ENCODE data around the gene RCAN3. TPM values are rescaled to one million over a fixed set of nuclear protein-coding genes. Genes with fewer than 3 reads are reported as not detected.
A peak's percentile ranks its signal among the peaks of the same experiment; 100 is the strongest.

RCAN3 gene
- total and polyA plus RNA-seq, 4 experiments from 2014 or later: 112 to 178 (median 147) TPM

DNA sequence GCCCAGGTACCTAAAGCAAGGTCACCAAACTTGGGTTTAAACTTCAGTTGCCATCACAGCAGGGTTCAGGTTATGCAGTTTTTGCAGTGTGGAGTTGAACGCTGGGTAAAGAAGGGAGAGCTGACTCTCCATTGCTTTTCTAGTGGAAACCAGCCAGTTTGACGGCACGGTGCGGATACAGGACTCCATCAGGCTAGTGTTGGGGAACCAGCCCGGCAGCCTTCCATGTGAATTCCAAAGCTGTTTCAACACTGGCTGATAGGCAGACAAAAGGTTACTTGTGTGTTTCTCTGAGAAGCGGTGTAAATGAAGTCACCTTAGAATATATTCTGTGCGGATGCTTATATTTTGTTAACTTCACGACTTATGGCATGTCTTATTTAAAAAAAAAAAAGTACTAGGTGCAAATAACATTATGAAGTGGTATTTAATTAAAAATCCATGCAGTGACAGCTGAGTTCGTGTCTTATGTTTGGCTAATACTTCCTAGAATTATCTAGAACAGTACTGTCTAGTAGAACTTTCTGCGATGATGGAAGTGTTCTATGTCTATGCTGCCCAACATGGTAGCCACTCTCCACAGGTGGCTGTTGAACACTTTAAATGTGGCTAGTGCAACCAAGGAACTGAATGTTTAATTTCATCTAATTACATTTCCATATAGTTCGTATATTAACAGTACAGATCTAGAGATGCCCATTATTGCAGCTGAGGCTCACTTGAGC is 29.9 kb upstream of the RCAN3 start:
- H3K36me3 Mint-ChIP-seq: peaks cover 16 to 31% of the 10 kb centered on the region in 2 donors
- no peak overlapping the region for H3K4me3 Mint-ChIP-seq
- Histone ChIP-seq H3K4me3 (ENCODE audit: low read length in 2 of 2) (no peak overlapping the region), H3K27me3 (ENCODE audit: insufficient read depth, low read length) (no peaks in the 10 kb centered on the region), H3K36me3 (ENCODE audit: insufficient read depth, low read length) (no peaks in the 10 kb centered on the region), H3K9me3 (ENCODE audit: control insufficient read depth in 1 of 2, low read length in 2 of 2) (no peaks in the 10 kb centered on the region), H3K27ac (ENCODE audit: low read depth, low read length) (no peak overlapping the region), H3K4me1 (ENCODE audit: insufficient read depth, low read length) (peaks cover 9% of the 10 kb centered on the region)
- ChIA-PET CTCF (ENCODE audit: partially characterized antibody) (interaction anchor here (1.2 to 2.1 kb wide), 3 partner anchors 12 to 114 kb away, joined by 3 to 8 read pairs (median 7); no protein-coding TSS in a partner anchor), POLR2A (ENCODE audit: partially characterized antibody) (interaction anchor here (2.9 to 14.3 kb wide), 2 partner anchors 11 to 33 kb away, joined by 9 to 459 read pairs; partner anchors contain the start of gene RCAN3)
- H3K4me1 Mint-ChIP-seq: peaks cover 6 to 20% (median 13%) of the 10 kb centered on the region in 4 donors
- no peaks in the 10 kb centered on the region for H3K27me3 Mint-ChIP-seq
- H3K9me3 Mint-ChIP-seq: no peaks in the 10 kb centered on the region
- peak overlapping the region in 3 of 7 donors; percentile 41 to 66 (median 65) for H3K27ac Mint-ChIP-seq
- intact Hi-C loops (cut with micrococcal nuclease): no loop called here
- DNase-seq: no peak

DNA sequence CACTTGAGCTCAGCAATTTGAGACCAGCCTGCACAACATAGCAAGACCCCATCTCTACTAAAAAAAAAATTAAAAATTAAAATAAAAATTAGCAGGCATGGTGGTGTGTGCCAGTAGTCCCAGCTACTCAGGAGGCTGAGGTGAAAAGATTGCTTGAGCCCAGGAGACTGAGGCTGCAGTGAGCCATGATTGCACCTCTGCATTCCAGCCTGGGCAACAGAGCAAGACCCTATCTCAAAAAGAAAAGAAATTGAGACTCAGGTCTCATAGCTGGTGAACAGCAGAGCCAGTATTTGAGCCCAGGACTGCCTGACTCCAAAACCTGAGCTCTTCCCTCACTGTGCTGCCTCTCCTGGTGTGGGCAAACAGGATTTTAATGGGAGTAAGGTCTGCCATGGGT is 28.4 kb upstream of the RCAN3 start:
- no peaks in the 10 kb centered on the region for H3K9me3 Mint-ChIP-seq
- Histone ChIP-seq H3K9me3 (ENCODE audit: control insufficient read depth in 1 of 2, low read length in 2 of 2) (no peaks in the 10 kb centered on the region), H3K4me1 (ENCODE audit: insufficient read depth, low read length) (peaks cover 9% of the 10 kb centered on the region), H3K36me3 (ENCODE audit: insufficient read depth, low read length) (no peaks in the 10 kb centered on the region), H3K27ac (ENCODE audit: low read depth, low read length) (no peak overlapping the region), H3K4me3 (ENCODE audit: low read length in 2 of 2) (no peak overlapping the region), H3K27me3 (ENCODE audit: insufficient read depth, low read length) (no peaks in the 10 kb centered on the region)
- H3K4me1 Mint-ChIP-seq: peaks cover 6 to 26% (median 13%) of the 10 kb centered on the region in 4 donors
- DNase-seq: no peak
- ChIA-PET CTCF (ENCODE audit: partially characterized antibody) (interaction anchor here (0.7 to 1.2 kb wide), 3 partner anchors 10 to 59 kb away, joined by 3 to 5 read pairs (median 3); partner anchors contain the start of gene NIPAL3), POLR2A (ENCODE audit: partially characterized antibody) (interaction anchor here (1.2 to 14.3 kb wide), 4 partner anchors 10 to 49 kb away, joined by 5 to 459 read pairs (median 11); partner anchors contain the start of gene RCAN3)
- H3K36me3 Mint-ChIP-seq: peaks cover 8 to 18% of the 10 kb centered on the region in 2 donors
- H3K27ac Mint-ChIP-seq: peak overlapping the region in 4 of 7 donors; percentile 37 to 67 (median 48)
- H3K27me3 Mint-ChIP-seq: no peaks in the 10 kb centered on the region
- intact Hi-C loops (cut with micrococcal nuclease): no loop called here
- no peak overlapping the region for H3K4me3 Mint-ChIP-seq

DNA sequence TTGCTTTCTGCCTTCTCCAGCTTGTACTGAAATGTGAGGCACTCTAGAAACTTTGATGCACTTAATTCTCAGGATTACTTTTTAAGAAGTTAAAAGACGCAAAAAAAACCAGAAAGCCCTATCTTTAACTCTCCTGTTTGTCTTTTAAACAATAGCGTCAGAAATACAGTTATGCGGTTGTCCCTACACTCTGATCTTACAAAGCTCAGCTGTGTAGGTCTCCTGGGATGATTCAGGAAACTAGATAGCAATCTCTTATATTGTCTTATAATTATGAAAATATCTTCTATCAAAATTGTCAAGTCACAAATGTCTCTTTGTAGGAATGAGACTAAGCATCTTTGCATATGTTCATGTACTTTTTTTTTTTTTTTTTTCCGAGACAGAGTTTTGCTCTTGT is 26.9 kb upstream of the RCAN3 start:
- intact Hi-C loops (cut with micrococcal nuclease): no loop called here

DNA sequence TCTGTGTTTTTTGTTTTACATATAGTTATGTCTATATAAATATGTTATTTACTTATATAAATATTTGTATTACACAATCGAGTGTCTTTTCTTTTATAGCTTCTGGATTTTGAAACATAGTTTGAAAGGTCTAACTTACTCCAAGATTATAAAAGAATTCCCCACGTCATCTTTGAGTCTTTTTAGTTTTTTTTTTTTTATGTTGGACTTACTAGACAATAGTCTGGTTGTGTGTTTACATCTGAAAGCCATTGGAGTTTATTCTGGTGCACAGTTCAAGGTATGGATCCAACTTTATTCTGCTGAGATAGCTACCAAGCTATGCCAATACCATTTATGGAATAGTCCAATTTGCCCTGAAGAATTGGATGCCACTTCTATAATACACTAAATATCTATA is 26.1 kb upstream of the RCAN3 start:
- H3K9me3 ChIP-seq (ENCODE audit: control insufficient read depth in 1 of 2, low read length in 2 of 2): no peaks in the 10 kb centered on the region
- peaks cover 0 to 6% of the 10 kb centered on the region in 2 donors for H3K36me3 Mint-ChIP-seq
- no peaks in the 10 kb centered on the region for H3K27me3 Mint-ChIP-seq
- no peak for DNase-seq
- H3K4me1 Mint-ChIP-seq: peaks cover 15 to 37% (median 23%) of the 10 kb centered on the region in 4 donors
- ChIA-PET POLR2A (ENCODE audit: partially characterized antibody) (interaction anchor here (2.1 to 14.3 kb wide), 2 partner anchors 10 to 29 kb away, joined by 17 to 459 read pairs; partner anchors contain the start of gene RCAN3), CTCF (ENCODE audit: partially characterized antibody) (interaction anchor here (1.2 to 9.6 kb wide), 5 partner anchors 8 to 85 kb away, joined by 3 to 59 read pairs (median 6); partner anchors contain the start of gene NIPAL3)
- no peak overlapping the region for H3K4me3 Mint-ChIP-seq
- H3K9me3 Mint-ChIP-seq: no peaks in the 10 kb centered on the region
- no peak overlapping the region for H3K27ac ChIP-seq (ENCODE audit: low read depth, low read length)
- no peak overlapping the region for H3K4me3 ChIP-seq (ENCODE audit: low read length in 2 of 2)
- no peaks in the 10 kb centered on the region for H3K36me3 ChIP-seq (ENCODE audit: insufficient read depth, low read length)
- peaks cover 24% of the 10 kb centered on the region for H3K4me1 ChIP-seq (ENCODE audit: insufficient read depth, low read length)
- no peaks in the 10 kb centered on the region for H3K27me3 ChIP-seq (ENCODE audit: insufficient read depth, low read length)
- H3K27ac Mint-ChIP-seq: peak overlapping the region in 4 of 7 donors; percentile 1 to 63 (median 16)
- intact Hi-C loops (cut with micrococcal nuclease): no loop called here

More for the DNA sequence above, 26.9 kb upstream of the RCAN3 start:
- Histone ChIP-seq H3K9me3 (ENCODE audit: control insufficient read depth in 1 of 2, low read length in 2 of 2) (no peaks in the 10 kb centered on the region), H3K36me3 (ENCODE audit: insufficient read depth, low read length) (no peaks in the 10 kb centered on the region), H3K27me3 (ENCODE audit: insufficient read depth, low read length) (no peaks in the 10 kb centered on the region), H3K4me1 (ENCODE audit: insufficient read depth, low read length) (peaks cover 15% of the 10 kb centered on the region), H3K27ac (ENCODE audit: low read depth, low read length) (no peak overlapping the region), H3K4me3 (ENCODE audit: low read length in 2 of 2) (no peak overlapping the region)
- H3K27ac Mint-ChIP-seq: peak overlapping the region; percentile 30 to 73 (median 41)
- no peaks in the 10 kb centered on the region for H3K27me3 Mint-ChIP-seq
- H3K4me3 Mint-ChIP-seq: no peak overlapping the region
- no peaks in the 10 kb centered on the region for H3K9me3 Mint-ChIP-seq
- DNase-seq: peak in 1 of 5 donors; percentile 25
- ChIA-PET POLR2A (ENCODE audit: partially characterized antibody) (interaction anchor here (1.9 to 14.3 kb wide), 2 partner anchors 12 to 30 kb away, joined by 13 to 459 read pairs; partner anchors contain the start of gene RCAN3), CTCF (ENCODE audit: partially characterized antibody) (interaction anchor here (1.8 to 9.6 kb wide), 4 partner anchors 9 to 60 kb away, joined by 5 to 59 read pairs (median 6); partner anchors contain the start of gene NIPAL3)
- peaks cover 0 to 10% of the 10 kb centered on the region in 2 donors for H3K36me3 Mint-ChIP-seq
- H3K4me1 Mint-ChIP-seq: peaks cover 9 to 32% (median 16%) of the 10 kb centered on the region in 4 donors

DNA sequence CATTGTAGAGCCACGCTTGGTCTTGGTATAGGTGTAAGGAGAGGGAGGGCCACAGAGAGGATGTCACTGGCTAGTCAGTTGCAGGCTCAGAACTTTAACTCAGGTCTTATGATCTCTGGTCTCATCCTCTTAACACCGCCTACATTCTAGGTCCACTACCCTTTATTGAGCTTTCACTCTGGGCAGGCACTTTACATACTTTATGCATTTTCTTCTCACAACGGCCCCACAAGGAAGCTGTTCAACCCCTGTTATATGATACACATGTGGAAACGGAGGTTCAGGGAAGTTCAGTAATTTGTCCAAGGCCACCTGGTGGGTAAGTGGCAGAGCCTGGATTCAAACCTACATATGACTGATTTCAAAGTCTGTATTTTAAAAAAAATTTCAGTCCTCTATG is 25.3 kb upstream of the RCAN3 start:
- Histone ChIP-seq H3K36me3 (ENCODE audit: insufficient read depth, low read length) (no peaks in the 10 kb centered on the region), H3K9me3 (ENCODE audit: control insufficient read depth in 1 of 2, low read length in 2 of 2) (no peaks in the 10 kb centered on the region), H3K27ac (ENCODE audit: low read depth, low read length) (no peak overlapping the region), H3K4me3 (ENCODE audit: low read length in 2 of 2) (no peak overlapping the region), H3K27me3 (ENCODE audit: insufficient read depth, low read length) (no peaks in the 10 kb centered on the region), H3K4me1 (ENCODE audit: insufficient read depth, low read length) (peaks cover 32% of the 10 kb centered on the region)
- CTCF ChIA-PET (ENCODE audit: partially characterized antibody): interaction anchor here (1.2 to 9.6 kb wide), 3 partner anchors 49 to 86 kb away, joined by 3 to 59 read pairs (median 3); no protein-coding TSS in a partner anchor
- POLR2A ChIA-PET (ENCODE audit: partially characterized antibody): interaction anchor here (2.1 to 14.3 kb wide), 2 partner anchors 9 to 29 kb away, joined by 17 to 459 read pairs; partner anchors contain the start of gene RCAN3
- Mint-ChIP-seq H3K27ac (peak overlapping the region; percentile 1 to 89 (median 48)), H3K9me3 (no peaks in the 10 kb centered on the region), H3K4me3 (peak overlapping the region in 1 of 8 donors; percentile 1), H3K36me3 (peaks cover 0 to 6% of the 10 kb centered on the region in 2 donors), H3K4me1 (peaks cover 21 to 45% (median 29%) of the 10 kb centered on the region in 4 donors), H3K27me3 (no peaks in the 10 kb centered on the region)
- intact Hi-C loops (cut with micrococcal nuclease): no loop called here
- DNase-seq: no peak

DNA sequence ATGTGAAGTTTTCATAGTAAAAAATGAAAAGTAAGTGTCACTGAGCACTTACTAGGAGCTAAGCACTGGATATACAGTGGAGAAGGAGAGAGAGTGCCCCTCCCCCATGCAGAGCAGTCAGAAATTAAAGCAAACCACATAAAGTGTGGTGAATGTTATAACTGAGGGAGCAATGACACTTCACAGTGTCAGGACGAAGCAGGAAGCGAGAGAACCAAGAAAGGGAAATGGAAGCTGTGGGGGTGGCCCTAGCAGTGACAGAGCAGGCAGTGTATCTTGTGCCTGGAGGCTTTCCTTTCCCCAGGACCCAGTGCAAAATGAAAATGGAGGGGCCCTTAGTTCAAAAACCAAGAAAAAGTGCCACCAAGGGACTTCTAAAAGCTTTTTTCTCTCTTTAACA is 21.5 kb upstream of the RCAN3 start:
- intact Hi-C loops (cut with micrococcal nuclease): loop anchor here (5.0 kb wide), 2 partner anchors 106 to 156 kb away; no protein-coding TSS in a partner anchor
- H3K27me3 ChIP-seq (ENCODE audit: insufficient read depth, low read length): no peaks in the 10 kb centered on the region
- Mint-ChIP-seq H3K9me3 (no peaks in the 10 kb centered on the region), H3K4me1 (peaks cover 42 to 72% (median 57%) of the 10 kb centered on the region in 4 donors), H3K4me3 (peak overlapping the region; percentile 66 to 96 (median 86)), H3K27me3 (no peaks in the 10 kb centered on the region), H3K27ac (peak overlapping the region; percentile 96 to 99 (median 99)), H3K36me3 (no peaks in the 10 kb centered on the region)
- no peaks in the 10 kb centered on the region for H3K9me3 ChIP-seq (ENCODE audit: control insufficient read depth in 1 of 2, low read length in 2 of 2)
- POLR2A ChIA-PET (ENCODE audit: partially characterized antibody): interaction anchor here (0.7 to 14.3 kb wide), 19 partner anchors 9 to 162 kb away, joined by 3 to 459 read pairs (median 7); partner anchors contain the start of genes NIPAL3, RCAN3, SRRM1 and STPG1
- H3K27ac ChIP-seq (ENCODE audit: low read depth, low read length): peak overlapping the region; percentile 61
- H3K36me3 ChIP-seq (ENCODE audit: insufficient read depth, low read length): no peaks in the 10 kb centered on the region
- CTCF ChIA-PET (ENCODE audit: partially characterized antibody): interaction anchor here (1.1 to 9.6 kb wide), 11 partner anchors 10 to 105 kb away, joined by 3 to 59 read pairs (median 5); partner anchors contain the start of genes NIPAL3 and RCAN3
- peak; percentile 59 to 77 (median 67) for DNase-seq
- H3K4me1 ChIP-seq (ENCODE audit: insufficient read depth, low read length): peaks cover 62% of the 10 kb centered on the region
- H3K4me3 ChIP-seq (ENCODE audit: low read length in 2 of 2): peak overlapping the region in 1 of 2 donors; percentile 50
